ENCODE data around the gene ARHGEF9. TPM values are rescaled to one million over a fixed set of nuclear protein-coding genes. Genes with fewer than 3 reads are reported as not detected.
A peak's percentile ranks its signal among the peaks of the same experiment; 100 is the strongest.

The ARHGEF9 gene
- total RNA-seq, 4 donors from 2014 or later, result 29.9 to 108 (median 36.9) TPM

- no peaks in the 10 kb centered on the region for H3K9me3 ChIP-seq
- TF ChIP-seq EP300 (IDR thresholded peaks at IDR 0.05; ENCODE audit: low read depth) (no peak), POLR2AphosphoS5 (IDR thresholded peaks at IDR 0.05) (no peak), CTCF (IDR thresholded peaks at IDR 0.05) (no peak), POLR2A (IDR thresholded peaks at IDR 0.05) (no peak)
- 39% methylated on average over 4 of the region's 4 CpGs; no CpG with 5 or more reads in 1 of the 2 donors for WGBS, 2 donors (ENCODE audit: low coverage in 1 of 2)
- H3K27me3 ChIP-seq, result no peaks in the 10 kb centered on the region
- peak overlapping the region; percentile 22 to 57 (median 40) for H3K4me3 ChIP-seq
- intact Hi-C loops (cut with DNase I; ENCODE audit: low total_unique reads) (no loop called here), in situ Hi-C loops (cut with MboI; ENCODE audit: low pct_ligation_motif_present in 1 of 4, low pct_unique_long_range_greater_than_20kb in 1 of 4, low sequenced_read_pairs in 3 of 4) (no loop called here)
- no peaks in the 10 kb centered on the region for H3K36me3 ChIP-seq
- peaks cover 0 to 6% (median 0%) of the 10 kb centered on the region in 4 donors for H3K4me1 ChIP-seq
- peak; percentile 17 for DNase-seq
- H3K27ac ChIP-seq, result peak overlapping the region; percentile 37 to 75 (median 67)
Observed at GRCh38 chrX:63784346-63784901, 590 bp downstream of the ARHGEF9 start.

GRCh38 chrX:63782515-63782914, 2.5 kb downstream of the ARHGEF9 start:
- intact Hi-C loops (cut with DNase I; ENCODE audit: low total_unique reads), result no loop called here

GRCh38 chrX:63768760-63769159, 16.3 kb downstream of the ARHGEF9 start:
- TF ChIP-seq CTCF (IDR thresholded peaks at IDR 0.05) (no peak), POLR2AphosphoS5 (IDR thresholded peaks at IDR 0.05) (no peak), EP300 (IDR thresholded peaks at IDR 0.05; ENCODE audit: low read depth) (no peak), POLR2A (IDR thresholded peaks at IDR 0.05) (no peak)
- DNase-seq, result no peak
- WGBS, 2 donors (ENCODE audit: low coverage in 1 of 2), result 93% methylated on average over 2 of the region's 2 CpGs; no CpG with 5 or more reads in 1 of the 2 donors
- H3K4me1 ChIP-seq, result no peaks in the 10 kb centered on the region
- H3K36me3 ChIP-seq, result no peaks in the 10 kb centered on the region
- in situ Hi-C loops (cut with MboI; ENCODE audit: low pct_ligation_motif_present in 1 of 4, low pct_unique_long_range_greater_than_20kb in 1 of 4, low sequenced_read_pairs in 3 of 4) (loop anchor here in 1 of 4 donors (25.0 kb wide), 1 partner anchor 206 kb away; no protein-coding TSS in a partner anchor), intact Hi-C loops (cut with DNase I; ENCODE audit: low total_unique reads) (no loop called here)
- no peak overlapping the region for H3K4me3 ChIP-seq
- H3K27me3 ChIP-seq, result no peaks in the 10 kb centered on the region
- no peak overlapping the region for H3K27ac ChIP-seq
- H3K9me3 ChIP-seq, result no peaks in the 10 kb centered on the region

More at GRCh38 chrX:63782515-63782914, 2.5 kb downstream of the ARHGEF9 start:
- Histone ChIP-seq H3K27ac (peak overlapping the region; percentile 37 to 75 (median 67)), H3K27me3 (no peaks in the 10 kb centered on the region), H3K36me3 (no peaks in the 10 kb centered on the region), H3K4me1 (peaks cover 0 to 6% (median 0%) of the 10 kb centered on the region in 4 donors), H3K4me3 (no peak overlapping the region), H3K9me3 (no peaks in the 10 kb centered on the region)
- TF ChIP-seq CTCF (IDR thresholded peaks at IDR 0.05) (no peak), POLR2AphosphoS5 (IDR thresholded peaks at IDR 0.05) (no peak), POLR2A (IDR thresholded peaks at IDR 0.05) (no peak), EP300 (IDR thresholded peaks at IDR 0.05; ENCODE audit: low read depth) (no peak)
- no peak for DNase-seq
- in situ Hi-C loops (cut with MboI; ENCODE audit: low pct_ligation_motif_present in 1 of 4, low pct_unique_long_range_greater_than_20kb in 1 of 4, low sequenced_read_pairs in 3 of 4), result no loop called here
- 46 to 52% methylated on average over 5 to 6 of the region's 6 CpGs for WGBS, 2 donors (ENCODE audit: low coverage in 1 of 2)

- intact Hi-C loops (cut with DNase I; ENCODE audit: low total_unique reads), result no loop called here
- no peak for TF ChIP-seq EP300 (IDR thresholded peaks at IDR 0.05; ENCODE audit: low read depth)
- no peak for TF ChIP-seq POLR2A (IDR thresholded peaks at IDR 0.05)
- no peak for TF ChIP-seq POLR2AphosphoS5 (IDR thresholded peaks at IDR 0.05)
- TF ChIP-seq CTCF (IDR thresholded peaks at IDR 0.05), result no peak
- no peak overlapping the region for H3K27ac ChIP-seq
- H3K4me1 ChIP-seq, result no peaks in the 10 kb centered on the region
- WGBS, 2 donors (ENCODE audit: low coverage in 1 of 2), result 10 to 54% methylated on average over 2 to 4 of the region's 4 CpGs
- H3K4me3 ChIP-seq, result no peak overlapping the region
- H3K9me3 ChIP-seq, result no peaks in the 10 kb centered on the region
- in situ Hi-C loops (cut with MboI; ENCODE audit: low pct_ligation_motif_present in 1 of 4, low pct_unique_long_range_greater_than_20kb in 1 of 4, low sequenced_read_pairs in 3 of 4), result loop anchor here in 1 of 4 donors (25.0 kb wide), 1 partner anchor 203 kb away; no protein-coding TSS in a partner anchor
- no peaks in the 10 kb centered on the region for H3K27me3 ChIP-seq
- no peaks in the 10 kb centered on the region for H3K36me3 ChIP-seq
- no peak for DNase-seq
Observed at GRCh38 chrX:63765712-63766111, 19.3 kb downstream of the ARHGEF9 start.

Measured in transverse colon (tissue), 4 donors.